HEK293 (cell line): ENCODE measurements around the gene ZNF140.

Experiments
- EGR2 ChIP-seq: fragments of 450-650 bp; formaldehyde crosslinking; IDR thresholded peaks from 2 replicates; pipeline ENCODE4 v1.5.1; 2016; ENCODE audit warnings: low read depth, missing biosample characterization, missing genetic modification characterization
- HOXD13 ChIP-seq: sonication (generic); formaldehyde crosslinking; IDR thresholded peaks from 2 replicates; pipeline ENCODE4 v1.8.0; 2022; ENCODE audit warnings: missing genetic modification reagents, borderline replicate concordance
- KLF1 ChIP-seq: fragments of 450-650 bp; formaldehyde crosslinking; IDR thresholded peaks from 2 replicates; pipeline ENCODE4 v1.5.1; 2016; ENCODE audit warnings: missing biosample characterization, missing genetic modification characterization
- KLF16 ChIP-seq: fragments of 450-650 bp; formaldehyde crosslinking; IDR thresholded peaks from 2 replicates; pipeline ENCODE4 v1.5.1; 2017; ENCODE audit warnings: missing biosample characterization, missing genetic modification characterization
- KLF7 ChIP-seq: fragments of 450-650 bp; formaldehyde crosslinking; IDR thresholded peaks from 2 replicates; pipeline ENCODE4 v1.5.1; 2016; ENCODE audit warnings: missing biosample characterization, missing genetic modification characterization, borderline replicate concordance
- KLF8 ChIP-seq: fragments of 450-650 bp; formaldehyde crosslinking; IDR thresholded peaks from 2 replicates; pipeline ENCODE4 v1.5.1; 2016; ENCODE audit warnings: missing biosample characterization, missing genetic modification characterization
- PATZ1 ChIP-seq: fragments of 450-650 bp; formaldehyde crosslinking; IDR thresholded peaks from 2 replicates; pipeline ENCODE4 v1.5.1; 2016; ENCODE audit warnings: missing biosample characterization, missing genetic modification characterization
- RBAK ChIP-seq: fragments of 450-650 bp; formaldehyde crosslinking; IDR thresholded peaks from 2 replicates; pipeline ENCODE4 v1.5.1; 2016; ENCODE audit warnings: missing biosample characterization, missing genetic modification characterization
- SETDB1 ChIP-seq: IDR thresholded peaks from one replicate; pipeline ENCODE4 v1.6.1; 2017; ENCODE audit warnings: mild to moderate bottlenecking, low read length, moderate library complexity, mixed read lengths; ENCODE audit not compliant: insufficient read length
- SP2 ChIP-seq: fragments of 450-650 bp; formaldehyde crosslinking; IDR thresholded peaks from 2 replicates; pipeline ENCODE4 v1.5.1; 2016; ENCODE audit warnings: missing biosample characterization, missing genetic modification characterization
- ZBTB44 ChIP-seq: fragments of 450-650 bp; IDR thresholded peaks from 2 replicates; pipeline ENCODE4 v1.5.1; 2018; ENCODE audit warnings: missing biosample characterization, mild to moderate bottlenecking, missing genetic modification characterization
- ZBTB8A ChIP-seq: fragments of 450-650 bp; formaldehyde crosslinking; IDR thresholded peaks from 2 replicates; pipeline ENCODE4 v1.5.1; 2016; ENCODE audit warnings: missing biosample characterization, missing genetic modification characterization
- ZFP41 ChIP-seq: fragments of 450-650 bp; formaldehyde crosslinking; IDR thresholded peaks from 2 replicates; pipeline ENCODE4 v1.5.1; 2016; ENCODE audit warnings: missing biosample characterization, missing genetic modification characterization, borderline replicate concordance
- ZIC2 ChIP-seq: fragments of 450-650 bp; formaldehyde crosslinking; IDR thresholded peaks from 2 replicates; pipeline ENCODE4 v1.5.1; 2016; ENCODE audit warnings: missing biosample characterization, missing genetic modification characterization
- ZNF112 ChIP-seq: fragments of 450-650 bp; formaldehyde crosslinking; IDR thresholded peaks from 2 replicates; pipeline ENCODE4 v1.5.0; 2017; ENCODE audit warnings: missing biosample characterization, missing genetic modification characterization
- ZNF175 ChIP-seq: fragments of 450-650 bp; formaldehyde crosslinking; IDR thresholded peaks from 2 replicates; pipeline ENCODE4 v1.5.1; 2016; ENCODE audit warnings: missing biosample characterization, missing genetic modification characterization
- ZNF211 ChIP-seq: fragments of 450-650 bp; formaldehyde crosslinking; IDR thresholded peaks from 2 replicates; pipeline ENCODE4 v1.5.1; 2016; ENCODE audit warnings: low read depth, missing biosample characterization, missing genetic modification characterization
- ZNF221 ChIP-seq: fragments of 450-650 bp; formaldehyde crosslinking; IDR thresholded peaks from 2 replicates; pipeline ENCODE4 v1.5.1; 2017; ENCODE audit warnings: missing biosample characterization, missing genetic modification characterization, borderline replicate concordance
- ZNF239 ChIP-seq: fragments of 450-650 bp; formaldehyde crosslinking; IDR thresholded peaks from 2 replicates; pipeline ENCODE4 v1.5.1; 2016; ENCODE audit warnings: missing biosample characterization, missing genetic modification characterization
- ZNF266 ChIP-seq: fragments of 450-650 bp; formaldehyde crosslinking; IDR thresholded peaks from 2 replicates; pipeline ENCODE4 v1.5.1; 2016; ENCODE audit warnings: missing biosample characterization, missing genetic modification characterization, low read depth
- ZNF274 ChIP-seq, 2 experiments: fragments of 200-500 bp in 1 of 2; fragments of 450-650 bp in 1 of 2; sonication (Bioruptor generic) in 1 of 2; formaldehyde crosslinking in 1 of 2; IDR thresholded peaks; 2 replicates each; pipeline versions ENCODE4 v1.5.1 to v1.6.1; 2014 to 2016; ENCODE audit warnings: borderline replicate concordance in 1 of 2, inconsistent platforms in 1 of 2, low read length in 1 of 2, missing biosample characterization in 1 of 2, missing genetic modification characterization in 1 of 2
- ZNF280D ChIP-seq: fragments of 450-650 bp; formaldehyde crosslinking; IDR thresholded peaks from 2 replicates; pipeline ENCODE4 v1.5.1; 2016; ENCODE audit warnings: missing biosample characterization, missing genetic modification characterization
- ZNF311 ChIP-seq: fragments of 450-650 bp; formaldehyde crosslinking; IDR thresholded peaks from 2 replicates; pipeline ENCODE4 v1.5.1; 2017; ENCODE audit warnings: missing biosample characterization, missing genetic modification characterization, borderline replicate concordance
- ZNF354C ChIP-seq: fragments of 450-650 bp; formaldehyde crosslinking; IDR thresholded peaks from 2 replicates; pipeline ENCODE4 v1.5.1; 2016; ENCODE audit warnings: missing biosample characterization, missing genetic modification characterization, low read depth, borderline replicate concordance
- ZNF416 ChIP-seq: fragments of 450-650 bp; formaldehyde crosslinking; IDR thresholded peaks from 2 replicates; pipeline ENCODE4 v1.5.1; 2016; ENCODE audit warnings: missing biosample characterization, missing genetic modification characterization
- ZNF48 ChIP-seq: fragments of 450-650 bp; formaldehyde crosslinking; IDR thresholded peaks from 2 replicates; pipeline ENCODE4 v1.5.1; 2016; ENCODE audit warnings: missing biosample characterization, missing genetic modification characterization
- ZNF529 ChIP-seq: fragments of 450-650 bp; formaldehyde crosslinking; IDR thresholded peaks from 2 replicates; pipeline ENCODE4 v1.5.1; 2017; ENCODE audit warnings: missing genetic modification characterization, missing biosample characterization; ENCODE audit not compliant: insufficient replicate concordance
- ZNF549 ChIP-seq: fragments of 450-650 bp; IDR thresholded peaks from 2 replicates; pipeline ENCODE4 v1.5.1; 2018; ENCODE audit warnings: missing biosample characterization, missing genetic modification characterization, mild to moderate bottlenecking, inconsistent platforms, moderate library complexity
- ZNF626 ChIP-seq: fragments of 450-650 bp; sonication (Bioruptor Pico); formaldehyde crosslinking; IDR thresholded peaks from 2 replicates; pipeline ENCODE4 v1.5.1; 2018; ENCODE audit warnings: missing biosample characterization, missing genetic modification characterization, inconsistent platforms
- ZNF704 ChIP-seq: fragments of 450-650 bp; formaldehyde crosslinking; IDR thresholded peaks from 2 replicates; pipeline ENCODE4 v1.5.1; 2016; ENCODE audit warnings: missing biosample characterization, missing genetic modification characterization

Gene ZNF140

GRCh38 chr12:133037207-133038005 is 43.3 kb upstream of the ZNF140 start, which contains the start of gene ZNF84 (continued):
- no peak for TF ChIP-seq ZNF416 (tag by site-specific recombination)
- no peak for TF ChIP-seq ZNF211 (tag by site-specific recombination)
- no peak for TF ChIP-seq RBAK (tag by site-specific recombination)
- no peak for TF ChIP-seq ZFP41
- no peak for TF ChIP-seq ZNF221
- no peak for TF ChIP-seq ZNF311 (tag by site-specific recombination)
- TF ChIP-seq SETDB1, result no peak
- no peak for TF ChIP-seq ZNF48 (tag by site-specific recombination)
- no peak for TF ChIP-seq HOXD13 (CRISPR knock-in tag)
- TF ChIP-seq ZNF704 (tag by site-specific recombination), result no peak
- no peak for TF ChIP-seq ZNF280D
- no peak for TF ChIP-seq ZBTB44 (tag by site-specific recombination)
- no peak for TF ChIP-seq ZNF239
- TF ChIP-seq ZNF112 (tag by site-specific recombination), result no peak
- no peak for TF ChIP-seq ZNF175 (tag by site-specific recombination)
- TF ChIP-seq KLF16 (tag by site-specific recombination), result no peak
- peak; percentile 48; the same call in 1 of the 2 replicates for TF ChIP-seq EGR2 (tag by site-specific recombination)
- peak; percentile 98 for TF ChIP-seq ZBTB8A (tag by site-specific recombination)
- no peak for TF ChIP-seq ZNF266 (tag by site-specific recombination)
- TF ChIP-seq PATZ1 (tag by site-specific recombination), result peak; percentile 68
- TF ChIP-seq ZNF626, result 0 out of 2 replicates have a peak, but pooled peaks have one; percentile 25
- 0 out of 2 replicates have a peak, but pooled peaks have one; percentile 38 for TF ChIP-seq ZNF549 (tag by site-specific recombination)
- no peak for TF ChIP-seq ZNF354C (tag by site-specific recombination)
- no peak for TF ChIP-seq ZIC2 (tag by site-specific recombination)
- TF ChIP-seq SP2, result peak; percentile 55; the same call in 1 of the 2 replicates
- no peak for TF ChIP-seq ZNF274 (IDR thresholded peaks at IDR 0.05; ENCODE audit: low read length)
- TF ChIP-seq ZNF274 (tag by site-specific recombination; IDR thresholded peaks at IDR 0.05; ENCODE audit: borderline replicate concordance), result no peak
- TF ChIP-seq ZNF529, result no peak
- TF ChIP-seq KLF1 (tag by site-specific recombination), result no peak
- peak; percentile 67; the same call in 1 of the 2 replicates for TF ChIP-seq KLF8 (tag by site-specific recombination)
- no peak for TF ChIP-seq KLF7 (tag by site-specific recombination)
